Stimulated activated CD4-positive, alpha-beta T cell treated with anti-CD3 and anti-CD28 coated beads, Interleukin-4, amount 100 ng/mL, for 48 hours (primary cell): Measurements from ENCODE around the gene ESRP2.

Source experiments
- DNase-seq, 2 donors: peaks; one replicate each; pipeline ENCODE4 v3.0.0-alpha.2; 2020; ENCODE audit warnings: low read depth in 2 of 2

The ESRP2 gene

DNA sequence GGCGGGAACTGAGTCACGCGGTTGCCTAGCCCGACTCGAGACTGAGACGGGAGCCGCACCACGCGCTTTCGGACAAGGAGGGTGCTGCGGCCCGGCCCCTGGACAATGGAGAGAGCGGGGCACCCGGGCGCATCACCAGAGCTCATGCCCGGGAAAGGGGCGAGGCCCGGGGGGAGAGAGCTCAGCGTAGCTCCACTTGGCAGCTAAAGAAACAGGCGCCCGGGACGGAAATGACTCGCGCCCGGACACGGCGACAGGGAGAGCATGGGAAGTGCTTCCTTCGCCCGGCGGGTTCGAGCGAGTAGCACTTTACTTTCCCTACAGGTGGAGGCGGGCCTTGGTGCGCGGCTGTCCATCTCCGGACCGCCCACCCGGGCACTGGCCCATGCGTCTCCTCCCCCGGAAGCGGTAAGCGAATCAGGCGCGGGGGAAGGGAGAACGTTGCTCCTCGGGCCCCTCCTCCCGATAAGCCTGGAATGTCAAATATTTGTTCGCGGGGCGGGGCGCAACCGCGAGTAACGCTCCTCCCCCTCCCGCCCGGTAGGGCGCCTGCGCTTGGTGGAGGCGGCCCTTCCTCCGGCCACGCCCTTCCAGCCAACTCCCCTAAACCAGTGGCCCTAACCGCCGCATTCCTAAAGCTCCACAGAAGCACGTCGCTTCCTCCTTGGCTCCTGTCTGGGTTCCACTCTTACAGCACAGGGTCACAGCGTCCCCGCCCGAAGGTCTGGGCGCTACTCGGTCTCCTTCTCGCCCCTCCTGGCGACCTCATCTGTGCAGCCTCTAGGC lies 1.5 kb upstream of the ESRP2 start:
- peak; percentile 86 to 91 for DNase-seq

DNA sequence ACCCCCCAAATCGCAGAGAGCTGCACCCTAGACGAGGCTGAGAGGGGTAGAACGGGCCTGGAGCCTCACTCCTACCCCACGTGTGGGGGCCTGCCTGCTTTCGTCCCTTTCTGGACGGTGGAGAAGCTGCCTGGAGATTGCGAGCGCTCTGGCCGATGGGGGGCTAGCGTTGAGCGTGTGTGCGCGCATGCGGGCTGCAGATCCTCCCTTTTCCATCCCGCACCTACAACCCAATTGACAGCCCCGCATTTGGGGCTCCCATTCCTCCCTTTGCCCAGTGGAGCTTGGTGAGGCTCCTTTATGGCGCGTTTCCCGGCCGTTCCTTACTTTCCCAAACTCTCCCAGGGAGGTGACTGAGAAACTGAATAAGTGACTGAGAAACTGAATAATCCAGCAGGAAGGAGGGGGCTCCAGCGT lies 907 bp upstream of the ESRP2 start:
- no peak for DNase-seq

DNA sequence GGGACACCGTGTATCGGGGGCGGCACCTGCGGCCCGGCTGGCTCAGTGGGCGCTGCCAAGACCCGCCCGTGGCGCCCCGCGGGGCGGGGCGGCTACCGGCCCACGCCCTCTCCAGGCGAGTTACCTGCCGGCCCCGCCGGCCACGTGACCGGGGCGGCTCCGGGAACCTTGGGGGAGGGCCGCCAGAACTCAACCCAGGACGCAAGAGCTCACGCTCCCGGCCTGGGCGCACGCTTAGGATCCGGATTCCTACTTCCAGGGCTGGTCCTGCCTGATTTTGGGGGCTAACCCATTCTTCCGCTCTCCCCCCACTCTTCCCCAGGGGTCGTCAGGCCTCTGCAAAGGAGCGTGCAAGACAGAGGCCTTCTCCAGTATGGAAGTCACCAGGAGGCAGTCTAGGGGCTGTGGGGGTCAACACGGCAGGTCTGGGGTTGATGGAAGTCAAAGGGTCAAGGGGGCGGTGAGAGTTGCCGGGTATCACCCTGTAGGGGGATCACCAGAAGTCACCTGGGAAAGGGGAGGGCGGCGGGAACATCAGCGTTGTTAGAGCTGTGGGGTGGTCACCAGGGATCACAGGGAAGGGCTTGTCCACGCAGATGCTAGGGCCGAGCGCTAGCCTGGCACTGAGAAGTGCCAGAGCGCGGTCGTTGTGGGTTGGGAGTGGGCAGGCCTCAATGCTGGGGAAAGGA lies 354 bp upstream of the ESRP2 start:
- no peak for DNase-seq

DNA sequence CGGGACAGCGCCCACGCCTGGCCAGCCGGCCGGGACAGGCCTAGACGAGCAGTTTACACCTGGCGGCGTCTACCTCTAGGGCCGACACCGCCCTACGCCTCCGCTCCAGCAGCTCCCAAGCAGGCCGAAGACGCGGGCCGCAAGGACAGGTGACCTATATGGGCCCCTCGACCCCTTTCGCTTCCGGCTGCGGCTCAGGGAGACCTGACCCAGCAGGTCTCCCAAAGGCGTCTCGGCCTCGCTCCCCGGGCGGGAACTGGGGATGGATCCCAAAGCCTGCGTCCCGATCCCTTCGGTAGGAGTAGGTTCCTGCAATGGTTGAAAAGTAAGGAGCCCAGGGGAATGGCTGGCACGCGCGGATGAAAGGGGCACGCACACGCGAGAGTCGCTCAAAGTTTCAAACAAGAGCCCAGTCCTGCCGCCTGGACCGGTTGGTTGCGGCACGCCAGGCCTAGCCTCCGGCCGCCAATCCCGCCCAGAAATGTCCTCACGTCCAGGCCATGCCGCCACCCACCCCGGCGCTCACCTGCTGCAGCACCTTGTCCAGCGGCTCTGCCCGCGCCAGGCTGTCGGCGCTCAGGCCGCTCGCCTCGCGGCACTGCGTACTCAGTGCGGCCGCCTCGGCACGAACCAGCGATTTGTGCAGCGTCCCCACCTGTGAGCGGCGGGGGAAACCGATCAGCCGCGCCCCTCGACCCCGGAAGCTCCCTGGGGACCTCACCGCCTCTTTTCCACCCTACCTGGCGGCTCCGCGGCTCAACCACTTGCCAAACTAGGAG lies 630 bp downstream of the ESRP2 start:
- DNase-seq, result no peak

DNA sequence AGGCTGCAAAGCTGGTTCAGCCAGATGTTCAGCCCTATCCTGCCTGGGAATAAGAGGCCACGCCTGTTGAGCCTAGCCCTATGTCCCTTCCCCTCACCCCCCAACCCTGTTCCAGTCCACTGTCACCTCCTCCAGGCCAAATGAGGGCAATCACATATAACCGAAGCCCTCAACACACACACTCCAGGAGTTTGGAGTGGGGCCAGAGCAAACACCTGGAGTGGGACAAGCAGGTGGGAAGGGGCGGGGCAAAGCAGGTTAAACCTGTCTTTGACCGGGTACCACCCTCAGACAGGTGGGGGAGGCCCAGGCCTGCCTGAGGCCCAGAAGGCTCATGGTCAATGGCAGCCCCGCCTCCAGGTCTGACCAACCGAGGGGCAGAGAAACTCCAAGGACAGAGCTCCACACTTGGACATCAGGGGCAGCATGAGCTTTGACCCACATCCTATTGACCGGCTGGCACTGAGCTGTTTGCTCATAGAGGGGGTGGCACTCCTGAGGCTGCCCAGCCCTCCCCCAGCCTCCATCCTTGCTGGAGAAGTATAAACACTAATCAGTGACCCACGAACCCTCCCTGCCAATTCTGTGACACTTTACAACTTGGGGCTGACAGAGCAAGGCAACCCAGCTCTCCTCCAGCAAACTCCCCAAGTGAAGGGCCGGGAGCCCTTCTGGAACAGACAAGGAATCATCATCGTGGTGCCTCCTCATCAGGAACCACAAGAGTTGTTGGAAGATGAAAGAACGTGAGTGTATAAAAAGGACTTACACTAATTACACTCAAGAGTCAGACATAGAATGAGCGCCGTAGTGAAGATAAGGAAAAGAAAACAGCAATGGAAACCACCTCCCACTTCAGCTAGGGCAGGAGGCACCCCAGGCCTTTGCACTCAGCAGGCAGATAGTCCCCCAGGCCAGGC lies 1.5 kb downstream of the ESRP2 start:
- DNase-seq, result no peak

DNA sequence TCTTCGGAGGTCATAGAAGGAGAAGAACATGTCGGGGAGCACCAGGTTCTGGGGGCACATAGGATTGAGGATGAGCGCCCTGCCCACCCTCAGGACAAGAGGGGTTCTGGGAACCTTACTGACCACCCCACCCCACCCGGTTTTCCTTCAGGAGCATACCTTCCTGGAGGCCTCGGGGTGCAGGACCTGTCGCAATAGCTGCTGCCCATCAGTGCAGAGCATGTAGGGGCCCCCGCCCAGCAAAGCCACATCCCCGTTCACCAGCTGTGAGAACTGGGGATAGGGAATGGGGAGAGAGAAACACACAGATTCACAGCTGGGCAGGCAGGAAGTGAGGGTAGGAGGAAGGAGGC lies 2.1 kb downstream of the ESRP2 start:
- no peak for DNase-seq

DNA sequence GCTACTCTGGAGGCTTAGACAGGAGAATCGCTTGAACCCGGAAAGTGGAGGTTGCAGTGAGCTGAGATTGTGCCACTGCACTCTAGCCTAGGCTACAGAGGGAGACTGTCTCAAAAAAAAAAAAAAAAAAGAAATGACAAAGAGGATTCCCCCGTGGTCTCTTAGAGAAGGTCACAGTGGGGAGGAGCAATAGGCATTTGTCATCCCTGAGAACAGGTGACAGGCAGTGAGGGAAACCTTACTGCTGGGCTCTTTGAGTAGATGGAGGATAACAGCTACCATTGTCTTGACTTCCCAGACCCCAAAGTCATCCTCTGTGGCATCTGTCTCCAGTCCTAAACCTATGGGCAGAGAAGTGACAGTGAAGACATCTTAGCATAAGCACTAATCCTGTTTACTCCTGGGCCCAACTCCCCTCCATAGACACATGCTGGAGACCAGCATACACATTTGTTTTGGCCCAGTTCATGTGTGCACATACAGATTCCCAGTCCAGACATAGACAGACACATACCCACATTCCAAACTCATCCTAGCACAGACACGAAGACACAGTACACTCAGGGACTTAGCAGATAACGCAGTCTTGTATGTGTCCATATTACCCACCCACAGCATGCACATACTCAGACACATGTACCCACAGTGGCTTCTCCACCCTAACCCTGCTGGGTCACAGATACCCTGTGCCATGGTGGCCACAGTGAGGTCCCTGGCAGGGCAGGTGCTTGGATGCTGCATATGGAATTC lies 2.7 kb downstream of the ESRP2 start:
- DNase-seq, result no peak

DNA sequence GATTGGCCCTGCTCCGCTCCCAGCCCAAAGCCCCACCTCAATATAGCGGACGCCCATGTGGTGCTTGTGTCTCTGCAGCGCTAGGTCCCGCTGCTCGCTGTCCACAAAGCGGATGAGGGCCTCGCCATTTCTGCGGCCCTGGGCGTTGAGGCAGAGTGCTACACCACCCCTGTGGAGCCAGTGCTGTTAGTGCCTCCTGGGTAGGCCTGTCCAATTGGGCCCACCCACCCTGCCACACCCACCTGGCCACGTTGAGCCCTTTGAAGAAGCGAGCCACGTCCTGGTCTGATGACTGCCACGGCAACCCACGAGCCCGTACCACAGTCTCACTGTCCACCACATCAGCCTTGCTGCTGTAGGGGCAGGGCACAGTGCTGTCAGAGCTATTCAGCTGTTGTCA lies 3.6 kb downstream of the ESRP2 start:
- DNase-seq, result no peak

DNA sequence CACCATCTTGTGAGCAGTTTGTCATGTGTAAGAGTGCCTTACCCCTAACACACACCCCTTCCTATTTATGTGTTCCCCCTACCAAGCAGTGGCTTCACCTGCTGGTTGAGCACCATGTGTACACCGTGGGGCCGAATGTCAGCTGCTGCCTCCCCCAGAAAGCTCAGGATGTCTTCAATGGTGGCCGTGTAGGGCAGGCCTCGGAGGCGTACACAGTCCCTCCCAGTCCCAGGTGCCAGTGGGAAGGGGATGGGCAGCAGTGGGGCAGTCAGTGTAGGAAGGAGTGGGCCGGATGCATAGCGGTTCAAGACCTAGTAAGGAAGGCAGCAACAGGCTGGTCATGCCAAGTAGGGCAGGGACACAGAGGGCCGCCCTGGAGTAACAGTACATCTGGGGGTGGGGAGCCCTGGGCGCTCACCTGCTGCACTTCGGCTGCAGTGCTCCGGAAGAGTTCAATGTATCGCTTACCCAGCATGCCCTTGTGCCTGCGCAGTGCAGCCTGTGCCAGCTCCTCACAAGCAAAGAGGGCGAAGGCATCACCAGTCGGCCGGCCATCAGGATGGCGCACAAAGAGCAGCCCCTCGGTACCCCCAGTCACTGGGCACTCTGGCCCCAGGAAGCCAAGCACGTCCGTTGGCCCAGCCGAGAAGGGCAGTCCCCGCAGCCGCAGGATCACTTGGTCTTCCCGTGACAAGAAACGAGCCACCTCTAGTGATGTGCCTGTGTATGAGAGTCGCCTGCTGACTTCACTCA lies 4.4 kb downstream of the ESRP2 start:
- no peak for DNase-seq

DNA sequence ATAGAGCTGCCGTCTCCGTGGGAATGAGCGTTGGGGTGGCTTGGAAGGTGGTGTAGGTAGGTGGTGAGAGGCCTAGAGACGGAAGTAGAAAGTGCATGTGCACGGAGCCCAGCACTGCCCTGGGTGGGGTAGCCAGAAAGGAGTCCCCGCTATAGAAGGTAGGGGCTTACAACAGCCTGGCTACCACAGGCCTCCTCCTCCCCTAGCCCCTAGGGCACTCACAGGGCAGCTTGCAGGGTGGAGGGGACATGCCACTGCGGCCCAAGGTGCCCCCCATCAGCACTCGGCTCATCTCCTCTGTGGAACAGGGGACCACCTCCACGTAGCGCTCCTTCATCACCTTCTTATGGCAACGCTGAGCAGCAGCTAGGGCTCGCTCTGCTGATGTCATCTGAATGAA lies 5.0 kb downstream of the ESRP2 start:
- DNase-seq, result no peak

DNA sequence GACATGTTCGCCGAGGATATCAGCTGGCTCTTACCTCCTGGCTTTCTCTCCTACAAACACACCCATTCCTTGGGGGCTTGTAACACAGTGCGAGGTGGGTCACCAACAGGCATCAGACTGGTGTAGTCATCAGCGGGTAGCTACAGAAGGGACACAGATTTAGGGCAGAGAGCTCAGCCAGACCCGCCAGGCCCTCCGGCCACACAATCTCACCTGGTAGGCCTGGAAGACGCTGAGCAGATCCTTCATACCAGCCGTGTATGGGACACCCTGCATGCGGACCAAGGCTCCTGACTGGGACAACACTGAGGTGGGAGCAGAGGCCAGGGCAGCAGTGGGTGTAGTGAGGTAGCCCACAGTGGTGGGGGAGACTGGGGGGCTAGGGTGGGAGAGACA lies 5.8 kb downstream of the ESRP2 start:
- no peak for DNase-seq

DNA sequence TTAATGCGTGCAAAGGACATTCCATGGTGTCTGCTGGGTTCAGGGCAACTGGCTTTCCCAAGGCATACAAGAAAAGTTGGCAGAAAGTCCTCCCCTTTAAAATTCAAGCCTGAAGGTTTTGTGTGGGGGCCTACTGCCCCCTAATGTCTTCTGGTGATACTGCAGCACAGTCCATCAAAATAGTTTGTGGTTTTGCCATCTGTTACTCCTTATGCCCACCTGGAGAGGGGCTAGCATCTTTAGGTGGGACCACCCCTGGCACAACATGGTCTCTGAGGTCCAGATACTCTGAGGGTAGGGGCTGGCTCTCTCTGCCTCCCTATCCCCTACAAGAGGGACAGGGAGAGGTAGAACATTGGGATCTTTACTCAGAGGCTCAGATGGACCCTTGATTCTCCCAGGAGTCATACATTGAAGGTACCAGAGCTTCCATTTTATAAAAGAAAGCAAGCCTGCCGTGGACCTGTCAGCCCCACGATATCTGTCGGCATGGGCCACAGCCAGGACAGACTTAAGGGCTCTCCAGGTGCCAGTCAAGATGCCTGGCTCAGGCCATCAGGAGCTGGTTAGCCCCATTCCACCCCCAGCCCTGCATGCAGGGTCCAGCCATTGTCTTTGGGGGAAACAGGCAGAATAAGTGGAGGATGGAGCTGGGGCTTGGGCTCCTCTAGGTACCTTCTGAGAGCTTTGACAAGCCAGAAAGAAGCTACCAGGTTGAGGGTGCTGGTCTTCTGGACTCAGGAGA lies 6.3 kb downstream of the ESRP2 start:
- no peak for DNase-seq

DNA sequence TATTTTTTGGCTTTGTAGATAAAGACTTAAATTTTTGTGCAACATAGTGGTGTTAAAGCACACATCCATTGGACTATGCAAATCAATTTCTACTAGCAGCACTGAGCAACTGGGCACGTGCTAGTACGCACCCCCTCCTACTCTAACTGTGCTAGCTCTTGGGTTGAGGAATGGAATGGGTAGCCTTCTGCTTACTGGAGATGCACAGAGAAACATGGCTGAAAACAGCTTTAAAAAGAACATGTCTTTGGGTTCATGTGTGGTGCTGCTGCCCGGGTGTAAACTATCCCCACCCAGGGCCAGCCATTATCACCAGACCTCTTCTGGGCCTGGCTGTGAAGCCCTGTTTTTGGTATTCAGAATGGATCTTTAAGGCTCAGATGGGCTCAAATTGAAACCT lies 7.3 kb downstream of the ESRP2 start:
- DNase-seq, result no peak

DNA sequence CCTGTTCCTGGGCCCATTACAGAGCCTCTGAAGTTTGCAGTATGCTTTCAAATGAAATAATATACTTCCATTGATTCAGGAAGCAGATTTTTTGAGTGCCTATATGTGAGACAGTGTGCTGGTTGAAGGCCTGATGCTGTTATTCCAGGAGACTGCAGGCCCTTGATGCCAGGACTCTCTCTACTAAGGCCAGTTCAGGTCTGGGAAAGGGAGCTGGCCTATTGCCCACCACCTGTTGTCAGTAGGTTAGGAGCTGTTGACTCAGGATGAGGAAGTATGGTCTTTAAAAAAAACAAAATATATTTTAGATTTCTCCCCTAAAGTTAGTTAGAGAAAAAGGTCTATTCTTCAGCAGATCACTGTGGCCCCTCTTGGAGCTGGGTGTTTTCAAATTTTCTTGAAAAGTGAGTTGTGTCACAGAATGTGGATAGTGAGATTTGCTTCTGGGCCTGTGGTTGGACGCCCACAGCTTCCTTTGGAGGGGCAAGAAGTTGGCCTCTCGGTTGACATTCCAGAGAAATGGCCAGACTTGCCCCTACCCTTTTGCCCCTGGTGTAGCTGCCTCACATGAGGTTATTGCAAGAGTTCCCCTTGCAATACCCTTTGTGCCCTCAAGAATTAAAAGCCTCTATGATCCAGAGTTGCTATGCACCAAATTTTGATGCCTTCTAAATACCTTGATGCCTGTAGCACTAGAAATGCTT lies 7.9 kb downstream of the ESRP2 start:
- no peak for DNase-seq

DNA sequence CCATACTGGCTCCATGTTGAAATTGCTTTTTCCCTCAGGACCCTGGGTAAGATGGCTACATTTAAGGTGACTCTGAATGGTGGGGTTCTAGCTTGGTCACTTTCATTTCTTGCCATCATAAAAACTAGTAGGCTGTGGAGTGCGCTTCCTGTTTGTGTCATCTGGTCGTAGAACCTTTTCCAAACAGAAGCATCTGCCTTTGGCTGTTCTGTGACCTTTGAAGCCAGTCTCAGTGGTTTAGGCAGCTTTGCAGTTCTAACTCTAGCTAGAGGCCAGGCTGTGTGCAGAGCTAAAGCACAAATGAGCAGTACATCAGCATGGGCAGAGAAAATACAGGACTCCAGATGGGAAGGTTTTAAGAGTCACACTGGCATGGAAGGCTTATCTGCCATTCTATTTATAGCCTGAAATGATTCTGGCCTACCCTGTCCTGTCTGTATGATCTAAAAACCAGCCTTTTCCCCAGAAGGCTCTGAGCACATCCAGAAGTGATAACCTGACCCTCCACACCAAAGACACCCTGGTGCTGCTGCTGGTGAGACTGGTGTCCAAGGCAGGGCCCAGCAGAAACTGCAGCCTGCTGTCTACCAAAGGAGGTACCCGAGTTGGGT lies 8.6 kb downstream of the ESRP2 start:
- no peak for DNase-seq

DNA sequence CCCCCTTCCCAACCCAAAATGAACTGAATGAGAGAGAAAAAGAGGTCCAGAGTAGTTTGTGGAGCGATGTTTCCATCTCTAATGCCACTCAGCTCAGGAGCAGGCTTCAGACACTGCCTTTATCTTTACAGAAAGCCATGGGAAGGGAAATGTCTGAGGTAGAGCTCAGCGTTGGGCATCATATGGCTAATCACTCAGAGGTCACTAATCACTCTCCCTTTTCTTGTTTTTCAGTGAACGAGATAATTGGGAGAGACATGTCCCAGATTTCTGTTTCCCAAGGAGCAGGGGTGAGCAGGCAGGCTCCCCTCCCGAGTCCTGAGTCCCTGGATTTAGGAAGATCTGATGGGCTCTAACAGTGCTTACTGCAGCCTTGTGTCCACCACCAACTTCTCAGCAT lies 9.8 kb downstream of the ESRP2 start:
- no peak for DNase-seq

DNA sequence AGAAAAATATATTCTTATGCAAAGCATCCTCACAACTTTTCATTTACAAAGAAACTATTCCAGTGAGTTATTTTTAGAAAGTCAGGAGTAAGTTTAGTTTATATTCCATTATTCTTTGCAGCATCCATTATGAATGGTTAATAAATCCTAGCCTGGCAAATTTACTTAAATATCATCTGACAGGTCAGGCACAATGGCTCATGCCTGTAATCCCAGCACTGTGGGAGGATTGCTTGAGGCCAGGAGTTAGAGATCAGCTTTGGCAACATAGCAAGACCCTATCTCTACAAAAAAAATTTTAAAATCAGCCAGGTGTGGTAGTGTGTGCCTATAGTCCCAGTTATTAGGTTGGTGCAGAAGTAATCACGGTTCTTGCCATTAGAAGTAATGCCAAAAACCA lies 12.9 kb downstream of the ESRP2 start:
- DNase-seq, result no peak

DNA sequence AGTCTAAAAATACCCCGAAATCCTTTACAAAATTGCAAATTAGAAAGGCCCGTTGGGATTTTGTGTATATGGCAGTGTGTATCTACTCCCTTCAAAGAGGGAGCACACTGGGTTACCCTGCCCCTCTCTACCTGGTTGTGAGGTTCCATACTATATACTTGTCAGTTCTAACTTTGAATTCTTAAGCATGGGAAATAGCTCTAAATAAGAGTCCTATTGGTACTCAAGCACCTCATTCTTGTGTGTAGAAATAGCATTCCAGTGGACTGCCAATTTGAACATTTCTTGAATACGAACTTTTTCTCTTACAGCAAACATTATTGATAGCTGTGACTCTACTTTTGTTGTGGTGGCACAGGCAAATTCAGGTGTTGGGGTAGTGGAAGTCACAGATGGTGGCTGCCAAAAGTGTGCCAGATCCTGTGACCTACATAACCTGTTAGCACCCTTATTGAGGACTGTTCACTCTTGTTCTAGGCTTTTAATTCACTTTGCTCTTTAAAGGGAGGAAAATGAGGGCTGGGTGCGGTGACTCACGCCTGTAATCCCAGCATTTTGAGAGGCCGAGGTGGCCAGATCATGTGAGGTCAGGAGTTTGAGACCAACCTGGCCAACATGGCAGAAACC lies 16.1 kb downstream of the ESRP2 start:
- DNase-seq, result no peak
